HG03520 (cell line): Measurements from ENCODE around the gene EFCAB10.
"Not testable (repeated sequence)": the region's sequence is repeated elsewhere in the genome, so short reads cannot be mapped to it uniquely, and the experiment has no call there.

ENCODE experiments used
- ATAC-seq: cut with Tn5 transposase; IDR thresholded peaks from one replicate; pipeline ENCODE4 v1.9.1; 2021; ENCODE audit warnings: mild to moderate bottlenecking, moderate library complexity; ENCODE audit not compliant: unreplicated experiment

Gene EFCAB10

GRCh38 chr7:105531792-105532671 lies 49.3 kb downstream of the EFCAB10 start, which contains the start of gene RINT1:
Gene RINT1, plus strand, starts transcription at chr7:105532201. Its CDS starts 115 bp downstream, at chr7:105532316.
- ATAC-seq, result peak; percentile 89

GRCh38 chr7:105530546-105530945 lies 50.7 kb downstream of the EFCAB10 start:
- ATAC-seq, result no peak

- no peak for ATAC-seq
These were observed 51.2 kb downstream of the EFCAB10 start for GRCh38 chr7:105530126-105530525.

GRCh38 chr7:105527737-105528136 lies 53.6 kb downstream of the EFCAB10 start:
- ATAC-seq, result not testable (repeated sequence)

- no peak for ATAC-seq
These were observed 56.5 kb downstream of the EFCAB10 start for GRCh38 chr7:105524840-105525239.

- ATAC-seq, result not testable (repeated sequence)
These were observed 56.9 kb downstream of the EFCAB10 start for GRCh38 chr7:105524423-105524822.

GRCh38 chr7:105521717-105522463 lies 59.4 kb downstream of the EFCAB10 start, which contains the start of gene PUS7:
Gene PUS7, minus strand, starts transcription at chr7:105522271. Its CDS starts 13,759 bp downstream, at chr7:105508512.
- peak; percentile 74 for ATAC-seq

- peak; percentile 27 for ATAC-seq
These were observed 60.1 kb downstream of the EFCAB10 start for GRCh38 chr7:105521027-105521716.

- not testable (repeated sequence) for ATAC-seq
These were observed 60.7 kb downstream of the EFCAB10 start for GRCh38 chr7:105520620-105521019.

GRCh38 chr7:105519353-105519752 lies 61.9 kb downstream of the EFCAB10 start:
- ATAC-seq, result no peak

- ATAC-seq, result not testable (repeated sequence)
These were observed 65.7 kb downstream of the EFCAB10 start for GRCh38 chr7:105515610-105516009.
